ENCODE results near the gene ASIC5.
A peak's percentile ranks its signal among the peaks of the same experiment; 100 is the strongest.

Gene ASIC5

GRCh38 chr4:155854582-155855226, 11.4 kb downstream of the ASIC5 start:
- H3K4me3 ChIP-seq (ENCODE audit: low read depth, low read length) = peak overlapping the region; percentile 34
- DNase-seq (ENCODE audit: low read depth) = peak; percentile 47
- TF ChIP-seq CTCF (IDR thresholded peaks at IDR 0.05; ENCODE audit: insufficient read depth, low read depth, low read length, missing control alignments) = no peak

- H3K4me3 ChIP-seq (ENCODE audit: low read depth, low read length) = no peak overlapping the region
- TF ChIP-seq CTCF (IDR thresholded peaks at IDR 0.05; ENCODE audit: insufficient read depth, low read depth, low read length, missing control alignments) = no peak
Measured at GRCh38 chr4:155853189-155853588, 12.9 kb downstream of the ASIC5 start.

GRCh38 chr4:155849042-155849441, 17.0 kb downstream of the ASIC5 start:
- TF ChIP-seq CTCF (IDR thresholded peaks at IDR 0.05; ENCODE audit: insufficient read depth, low read depth, low read length, missing control alignments) = no peak

More at GRCh38 chr4:155853189-155853588, 12.9 kb downstream of the ASIC5 start:
- DNase-seq (ENCODE audit: low read depth) = no peak

GRCh38 chr4:155846929-155847328, 19.1 kb downstream of the ASIC5 start:
- no peak overlapping the region for H3K4me3 ChIP-seq (ENCODE audit: low read depth, low read length)
- DNase-seq (ENCODE audit: low read depth) = no peak
- no peak for TF ChIP-seq CTCF (IDR thresholded peaks at IDR 0.05; ENCODE audit: insufficient read depth, low read depth, low read length, missing control alignments)

More at GRCh38 chr4:155849042-155849441, 17.0 kb downstream of the ASIC5 start:
- no peak overlapping the region for H3K4me3 ChIP-seq (ENCODE audit: low read depth, low read length)
- no peak for DNase-seq (ENCODE audit: low read depth)

GRCh38 chr4:155842080-155842479, 24.0 kb downstream of the ASIC5 start:
- DNase-seq (ENCODE audit: low read depth) = no peak
- no peak for TF ChIP-seq CTCF (IDR thresholded peaks at IDR 0.05; ENCODE audit: insufficient read depth, low read depth, low read length, missing control alignments)
- no peak overlapping the region for H3K4me3 ChIP-seq (ENCODE audit: low read depth, low read length)

GRCh38 chr4:155837203-155837796, 28.8 kb downstream of the ASIC5 start:
- no peak overlapping the region for H3K4me3 ChIP-seq (ENCODE audit: low read depth, low read length)
- TF ChIP-seq CTCF (IDR thresholded peaks at IDR 0.05; ENCODE audit: insufficient read depth, low read depth, low read length, missing control alignments) = no peak
- peak; percentile 40 for DNase-seq (ENCODE audit: low read depth)
